GM10248 (cell line): ENCODE results near the gene RIC3.

Source experiments
- CTCF ChIA-PET: fragments of 300-600 bp; sonication (Branson Sonifier 250); formaldehyde crosslinking; extraction: SDS; loops from one replicate; lab custom pipeline; 2021; ENCODE audit warnings: antibody characterized with exemption; lab: Yijun Ruan, JAX
- POLR2A ChIA-PET: fragments of 350-650 bp; sonication (Branson Sonifier 250); formaldehyde crosslinking; extraction: SDS; loops from one replicate; lab custom pipeline; 2020; ENCODE audit warnings: antibody characterized with exemption; lab: Yijun Ruan, JAX
- DNase-seq: peaks from one replicate; pipeline ENCODE4 v3.0.0; 2012; ENCODE audit errors: extremely low spot score
- TF ChIP-seq, protein P1 (sequence below): IDR thresholded peaks from 2 replicates; pipeline ENCODE4 v1.5.1; 2012; ENCODE audit warnings: mild to moderate bottlenecking, low read depth; ENCODE audit errors: extremely low read depth, missing control alignments, control extremely low read depth

The RIC3 gene

DNA sequence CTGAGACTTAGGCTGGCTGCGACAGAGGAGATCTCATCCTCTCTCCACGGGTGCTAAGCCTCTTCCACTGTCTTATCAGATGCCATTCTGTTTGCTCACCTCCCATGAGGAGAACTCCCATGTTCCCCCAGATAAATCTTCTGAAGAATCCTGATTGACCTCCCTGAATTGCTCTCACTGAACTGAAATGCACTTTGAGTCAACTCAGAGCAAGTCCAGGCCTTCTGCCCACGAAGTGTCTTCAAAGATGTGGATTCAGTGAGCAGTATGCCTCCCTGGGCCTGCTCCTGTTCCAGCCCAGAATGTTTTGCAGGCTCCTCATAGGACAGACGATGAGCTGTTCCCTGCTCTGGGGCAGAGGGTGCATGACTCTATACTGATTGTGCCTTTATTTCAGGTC lies 70.5 kb downstream of the RIC3 start:
- POLR2A ChIA-PET: no interaction called here
- no peak for DNase-seq
- CTCF ChIA-PET: interaction anchor here (1.3 to 19.1 kb wide), 18 partner anchors 9 to 1000 kb away, joined by 4 to 408 read pairs (median 14); partner anchors contain the start of gene EIF3F

DNA sequence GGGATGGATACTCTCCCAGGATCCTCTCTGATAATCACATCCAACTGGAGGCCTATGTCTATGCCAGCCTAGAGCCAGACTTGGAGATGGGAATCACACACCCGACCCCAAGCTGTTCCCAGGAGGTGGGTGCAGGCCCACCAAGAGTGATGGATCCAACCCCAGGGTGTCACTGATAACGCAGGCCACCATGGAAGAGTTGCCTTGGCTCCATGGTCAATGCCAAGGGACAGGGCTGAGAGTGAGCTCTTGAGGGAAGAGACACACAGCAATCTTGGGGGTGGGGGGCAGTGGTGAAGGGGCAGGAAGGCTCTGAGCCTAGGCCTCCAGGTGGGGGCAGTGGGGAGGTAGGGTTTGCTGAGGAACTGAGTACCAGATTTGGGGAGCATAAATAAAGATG lies 70.9 kb downstream of the RIC3 start:
- no peak for DNase-seq
- CTCF ChIA-PET: interaction anchor here (1.0 to 19.1 kb wide), 8 partner anchors 8 to 204 kb away, joined by 4 to 408 read pairs (median 45); no protein-coding TSS in a partner anchor
- TF ChIP-seq, protein P1, sequence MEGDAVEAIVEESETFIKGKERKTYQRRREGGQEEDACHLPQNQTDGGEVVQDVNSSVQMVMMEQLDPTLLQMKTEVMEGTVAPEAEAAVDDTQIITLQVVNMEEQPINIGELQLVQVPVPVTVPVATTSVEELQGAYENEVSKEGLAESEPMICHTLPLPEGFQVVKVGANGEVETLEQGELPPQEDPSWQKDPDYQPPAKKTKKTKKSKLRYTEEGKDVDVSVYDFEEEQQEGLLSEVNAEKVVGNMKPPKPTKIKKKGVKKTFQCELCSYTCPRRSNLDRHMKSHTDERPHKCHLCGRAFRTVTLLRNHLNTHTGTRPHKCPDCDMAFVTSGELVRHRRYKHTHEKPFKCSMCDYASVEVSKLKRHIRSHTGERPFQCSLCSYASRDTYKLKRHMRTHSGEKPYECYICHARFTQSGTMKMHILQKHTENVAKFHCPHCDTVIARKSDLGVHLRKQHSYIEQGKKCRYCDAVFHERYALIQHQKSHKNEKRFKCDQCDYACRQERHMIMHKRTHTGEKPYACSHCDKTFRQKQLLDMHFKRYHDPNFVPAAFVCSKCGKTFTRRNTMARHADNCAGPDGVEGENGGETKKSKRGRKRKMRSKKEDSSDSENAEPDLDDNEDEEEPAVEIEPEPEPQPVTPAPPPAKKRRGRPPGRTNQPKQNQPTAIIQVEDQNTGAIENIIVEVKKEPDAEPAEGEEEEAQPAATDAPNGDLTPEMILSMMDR: no peak
- POLR2A ChIA-PET: no interaction called here

More for the DNA sequence above, 70.5 kb downstream of the RIC3 start:
- TF ChIP-seq, protein P1: no peak

DNA sequence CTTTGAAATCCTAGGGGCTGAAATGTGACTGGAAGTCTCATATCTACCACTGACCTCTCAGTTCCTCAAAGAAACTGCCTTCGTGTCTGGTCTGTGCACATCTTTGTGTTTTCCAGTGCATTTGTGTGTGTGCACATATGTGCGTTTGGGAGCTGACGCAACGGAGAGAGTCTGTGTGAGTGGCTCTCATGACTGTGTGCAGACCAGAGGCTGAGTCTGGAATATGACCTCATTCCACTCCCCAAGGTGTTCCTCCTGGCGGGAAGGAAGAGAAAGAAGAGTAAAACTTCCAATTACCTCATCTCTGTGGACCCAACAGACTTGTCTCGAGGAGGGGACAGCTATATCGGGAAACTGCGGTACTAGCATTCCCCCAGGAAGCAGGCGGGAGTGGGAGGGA lies 71.4 kb downstream of the RIC3 start:
- ChIA-PET POLR2A (no interaction called here), CTCF (interaction anchor here (0.7 to 19.1 kb wide), 9 partner anchors 8 to 204 kb away, joined by 4 to 408 read pairs (median 34); no protein-coding TSS in a partner anchor)
- no peak for DNase-seq
- TF ChIP-seq, protein P1: no peak

DNA sequence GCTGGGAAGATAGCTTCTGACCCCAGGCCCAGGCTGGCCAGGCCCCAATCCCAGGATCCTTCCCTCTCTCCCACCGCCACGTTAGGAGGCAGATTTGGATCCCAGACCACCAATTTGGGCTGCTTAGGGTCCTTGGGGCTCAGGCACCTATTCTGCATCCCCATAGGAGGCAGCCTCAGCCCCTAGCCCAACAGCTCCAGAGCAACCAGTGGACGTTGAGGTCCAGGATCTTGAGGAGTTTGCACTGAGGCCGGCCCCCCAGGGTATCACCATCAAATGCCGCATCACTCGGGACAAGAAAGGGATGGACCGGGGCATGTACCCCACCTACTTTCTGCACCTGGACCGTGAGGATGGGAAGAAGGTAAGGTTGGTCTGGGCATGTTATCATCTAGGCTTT lies 71.8 kb downstream of the RIC3 start:
- TF ChIP-seq, protein P1: no peak
- POLR2A ChIA-PET: no interaction called here
- CTCF ChIA-PET: interaction anchor here (0.7 to 19.1 kb wide), 9 partner anchors 7 to 91 kb away, joined by 3 to 408 read pairs (median 5); no protein-coding TSS in a partner anchor

DNA sequence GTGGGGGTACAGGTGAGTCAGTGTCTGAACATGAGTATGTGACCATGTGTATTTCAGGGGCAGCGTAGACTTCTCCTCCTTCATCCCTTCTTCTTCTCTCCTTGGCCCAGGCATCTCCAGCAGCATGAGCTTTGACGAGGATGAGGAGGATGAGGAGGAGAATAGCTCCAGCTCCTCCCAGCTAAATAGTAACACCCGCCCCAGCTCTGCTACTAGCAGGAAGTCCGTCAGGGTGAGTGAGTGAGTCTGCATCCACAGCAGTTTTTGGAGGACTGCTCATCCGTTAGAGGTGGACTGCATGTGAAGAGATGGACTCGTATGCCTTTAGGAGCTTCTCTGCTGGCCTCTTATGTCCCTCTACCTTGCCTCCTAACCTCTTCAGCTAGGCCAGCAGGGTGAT lies 72.2 kb downstream of the RIC3 start:
- ChIA-PET CTCF (interaction anchor here (1.3 to 19.1 kb wide), 7 partner anchors 7 to 90 kb away, joined by 3 to 408 read pairs (median 7); no protein-coding TSS in a partner anchor), POLR2A (no interaction called here)
- TF ChIP-seq, protein P1: no peak
- DNase-seq: peak; percentile 13

More for the DNA sequence above, 71.8 kb downstream of the RIC3 start:
- no peak for DNase-seq

DNA sequence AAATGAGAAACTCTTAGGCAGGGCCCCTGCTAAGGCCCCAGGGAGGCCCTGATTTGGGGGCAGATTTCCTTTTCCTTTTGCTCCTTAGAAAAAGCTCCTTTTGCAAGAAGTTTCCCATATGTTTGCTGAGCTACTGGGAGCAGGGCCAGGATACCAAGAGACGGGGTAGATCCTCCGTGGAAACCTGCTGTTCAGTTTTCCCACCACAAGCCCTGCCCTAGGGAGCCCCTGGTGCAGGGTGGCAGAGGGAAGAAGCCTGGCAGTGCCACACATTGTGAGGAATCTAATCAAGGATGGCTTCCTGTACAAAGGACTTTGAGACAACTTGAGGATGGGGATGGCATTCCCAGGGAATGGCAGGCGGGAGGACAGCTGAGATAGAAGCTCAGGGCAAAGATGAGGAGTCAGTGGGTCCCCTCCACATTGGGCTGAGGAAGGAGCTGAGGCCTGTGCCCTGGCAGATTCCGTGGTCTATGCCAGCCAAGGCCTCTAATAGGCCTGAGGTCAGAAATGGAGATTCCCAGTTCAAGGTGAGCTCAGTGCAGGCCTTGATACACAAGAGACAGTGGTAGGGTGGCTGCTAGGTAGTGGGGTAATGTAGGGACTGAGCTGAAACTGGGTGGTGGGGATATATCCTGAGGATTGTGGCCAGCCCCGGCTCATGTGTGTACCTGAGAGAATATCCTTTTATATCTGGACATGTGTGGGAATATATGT lies 72.9 kb downstream of the RIC3 start:
- POLR2A ChIA-PET: no interaction called here
- TF ChIP-seq, protein P1: no peak

More for the DNA sequence above, 72.9 kb downstream of the RIC3 start:
- peak; percentile 11 for DNase-seq
- CTCF ChIA-PET: interaction anchor here (1.3 to 19.1 kb wide), 8 partner anchors 6 to 89 kb away, joined by 3 to 408 read pairs (median 6); no protein-coding TSS in a partner anchor
